Common myeloid progenitor, CD34-positive (primary cell): ENCODE results near the gene ZBTB25.
A peak's percentile ranks its signal among the peaks of the same experiment; 100 is the strongest.
"Not testable (repeated sequence)": the region's sequence is repeated elsewhere in the genome, so short reads cannot be mapped to it uniquely, and the experiment has no call there.

Source experiments
- CTCF ChIA-PET: fragments of 350-600 bp; sonication (Branson Sonifier 250); formaldehyde crosslinking; loops from one replicate; lab custom pipeline; 2021; ENCODE audit warnings: antibody characterized with exemption; lab: Charles Lee
- POLR2A ChIA-PET: fragments of 350-600 bp; sonication (Branson Sonifier 250); formaldehyde crosslinking; loops from one replicate; lab custom pipeline; 2021; ENCODE audit warnings: antibody characterized with exemption; lab: Charles Lee
- DNase-seq, 3 donors: peaks; one replicate each; pipeline versions ENCODE4 v3.0.0 to v3.0.0-alpha.2; 2013
- H3K27ac ChIP-seq, 2 experiments: 1 replicate in 1 of 2; 2 replicates in 1 of 2; pipeline ENCODE4 v1.7.0; 2013; ENCODE audit warnings: inconsistent platforms in 2 of 2, low read length in 2 of 2, mild to moderate bottlenecking in 2 of 2, low read depth in 1 of 2, moderate library complexity in 1 of 2; ENCODE audit not compliant: severe bottlenecking in 2 of 2, insufficient read depth in 1 of 2, poor library complexity in 1 of 2
- H3K27me3 ChIP-seq, 5 experiments: replicated peaks in 2 of 5; 1 replicate in 3 of 5; 2 replicates in 2 of 5; pipeline versions ENCODE4 v1.6.1 to v1.7.0; 2013; ENCODE audit warnings: low read length in 4 of 5, mild to moderate bottlenecking in 2 of 5, moderate library complexity in 2 of 5, inconsistent platforms in 1 of 5; ENCODE audit not compliant: insufficient read depth in 5 of 5, control insufficient read depth in 4 of 5
- H3K36me3 ChIP-seq, 4 experiments: 1 replicate in 2 of 4; 2 replicates in 2 of 4; pipeline versions ENCODE4 v1.6.1 to v1.7.0; 2013; ENCODE audit warnings: low read length in 3 of 4, control low read depth in 1 of 4, mild to moderate bottlenecking in 1 of 4; ENCODE audit not compliant: control insufficient read depth in 4 of 4, insufficient read depth in 4 of 4
- H3K4me1 ChIP-seq, 4 experiments: 1 replicate in 3 of 4; 2 replicates in 1 of 4; pipeline versions ENCODE4 v1.6.1 to v1.7.1; 2013; ENCODE audit warnings: low read length in 3 of 4, mild to moderate bottlenecking in 3 of 4, control low read depth in 1 of 4, inconsistent platforms in 1 of 4, moderate library complexity in 1 of 4; ENCODE audit not compliant: control insufficient read depth in 4 of 4, insufficient read depth in 4 of 4; ENCODE audit errors: control extremely low read depth in 1 of 4
- H3K4me3 ChIP-seq, 7 experiments: 1 replicate in 4 of 7; 2 replicates in 3 of 7; pipeline versions ENCODE4 v1.5.1 to v1.7.0; 2013; ENCODE audit warnings: mild to moderate bottlenecking in 7 of 7, low read length in 6 of 7, moderate library complexity in 6 of 7, inconsistent platforms in 2 of 7, low read depth in 2 of 7, control low read depth in 1 of 7; ENCODE audit not compliant: insufficient read depth in 4 of 7, control insufficient read depth in 1 of 7; ENCODE audit errors: extremely low read depth in 1 of 7
- H3K9me3 ChIP-seq, 5 experiments: 1 replicate in 4 of 5; 2 replicates in 1 of 5; pipeline versions ENCODE4 v1.6.1 to v1.7.1; 2013; ENCODE audit warnings: low read length in 4 of 5, mild to moderate bottlenecking in 2 of 5, inconsistent platforms in 1 of 5, low read depth in 1 of 5, moderate library complexity in 1 of 5; ENCODE audit not compliant: control insufficient read depth in 4 of 5, insufficient read depth in 2 of 5; ENCODE audit errors: control extremely low read depth in 1 of 5
- WGBS: methylation state at CpG from one replicate; pipeline ENCODE4 v1.1.5; 2013; ENCODE audit not compliant: insufficient coverage; 5-methylcytosine and 5-hydroxymethylcytosine counted together

Gene ZBTB25

GRCh38 chr14:64531567-64531966 lies 27.9 kb upstream of the ZBTB25 start:
- Histone ChIP-seq H3K9me3 (no peaks in the 10 kb centered on the region), H3K27ac (no peak overlapping the region), H3K4me3 (no peak overlapping the region), H3K27me3 (no peaks in the 10 kb centered on the region), H3K36me3 (peaks cover 0 to 4% (median 3%) of the 10 kb centered on the region in 4 experiments), H3K4me1 (no peaks in the 10 kb centered on the region)
- no CpG with 5 or more reads among the region's 2 CpGs for WGBS
- ChIA-PET CTCF (interaction anchor here (1.2 kb wide), 1 partner anchor 135 kb away, joined by 4 read pairs; no protein-coding TSS in a partner anchor), POLR2A (no interaction called here)
- no peak for DNase-seq

- Histone ChIP-seq H3K36me3 (peaks cover 15 to 31% (median 19%) of the 10 kb centered on the region in 4 experiments), H3K27ac (peak overlapping the region in 1 of 2 experiments; percentile 1)
- no CpG with 5 or more reads among the region's 2 CpGs for WGBS
Observed at GRCh38 chr14:64525354-64525753, 21.7 kb upstream of the ZBTB25 start.

GRCh38 chr14:64522591-64523355 lies 19.1 kb upstream of the ZBTB25 start:
- no peak for DNase-seq
- peaks cover 15 to 27% (median 17%) of the 10 kb centered on the region in 4 experiments for H3K36me3 ChIP-seq
- ChIA-PET CTCF (interaction anchor here (1.3 kb wide), 1 partner anchor 13 kb away, joined by 5 read pairs; no protein-coding TSS in a partner anchor), POLR2A (interaction anchor here (0.8 kb wide), 1 partner anchor 18 kb away, joined by 3 read pairs; the partner anchor contains the start of gene ZBTB1)
- 98% methylated on average over 6 of the region's 9 CpGs for WGBS
- no peak overlapping the region for H3K4me3 ChIP-seq
- H3K27ac ChIP-seq, result no peak overlapping the region
- H3K4me1 ChIP-seq, result no peaks in the 10 kb centered on the region
- H3K27me3 ChIP-seq, result no peaks in the 10 kb centered on the region
- H3K9me3 ChIP-seq, result no peaks in the 10 kb centered on the region

More at GRCh38 chr14:64525354-64525753, 21.7 kb upstream of the ZBTB25 start:
- Histone ChIP-seq H3K4me3 (no peak overlapping the region), H3K4me1 (no peaks in the 10 kb centered on the region), H3K9me3 (no peaks in the 10 kb centered on the region), H3K27me3 (no peaks in the 10 kb centered on the region)
- CTCF ChIA-PET, result interaction anchor here (1.5 kb wide), 1 partner anchor 15 kb away, joined by 3 read pairs; the partner anchor contains the start of gene HSPA2
- no peak for DNase-seq
- POLR2A ChIA-PET, result interaction anchor here (0.9 kb wide), 1 partner anchor 138 kb away, joined by 3 read pairs; no protein-coding TSS in a partner anchor

- Histone ChIP-seq H3K4me1 (no peaks in the 10 kb centered on the region), H3K36me3 (peaks cover 10 to 26% (median 17%) of the 10 kb centered on the region in 4 experiments), H3K9me3 (no peaks in the 10 kb centered on the region), H3K27ac (no peak overlapping the region), H3K4me3 (no peak overlapping the region), H3K27me3 (no peaks in the 10 kb centered on the region)
- WGBS, result 91% methylated on average over 3 of the region's 4 CpGs
- no peak for DNase-seq
- ChIA-PET CTCF (interaction anchor here (0.6 to 1.8 kb wide), 2 partner anchors 9 to 47 kb away, joined by 3 to 9 read pairs; no protein-coding TSS in a partner anchor), POLR2A (no interaction called here)
Observed at GRCh38 chr14:64520699-64521098, 17.1 kb upstream of the ZBTB25 start.

DNA sequence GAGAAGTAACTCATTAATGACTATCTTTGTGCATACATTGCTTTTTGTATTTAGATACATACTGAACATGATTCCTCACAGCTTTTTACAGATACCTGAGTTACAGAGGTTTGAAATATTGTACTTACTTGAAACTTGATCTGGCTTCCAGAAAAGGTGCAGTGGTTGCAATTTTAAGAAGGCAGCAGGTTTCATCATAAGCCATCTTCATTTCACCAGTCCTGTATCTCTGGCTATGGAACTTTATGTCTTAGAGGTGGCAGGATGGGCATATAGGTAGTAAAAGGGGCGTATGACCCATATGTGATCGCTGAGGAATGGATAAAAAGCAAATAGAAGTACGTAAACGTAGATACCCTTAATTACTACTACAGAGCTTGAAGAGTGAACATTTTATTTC lies 14.6 kb upstream of the ZBTB25 start:
- no peaks in the 10 kb centered on the region for H3K4me1 ChIP-seq
- H3K27me3 ChIP-seq, result no peaks in the 10 kb centered on the region
- no peak for DNase-seq
- no peak overlapping the region for H3K27ac ChIP-seq
- no peak overlapping the region for H3K4me3 ChIP-seq
- no peaks in the 10 kb centered on the region for H3K9me3 ChIP-seq
- peaks cover 8 to 21% (median 14%) of the 10 kb centered on the region in 4 experiments for H3K36me3 ChIP-seq
- CTCF ChIA-PET, result interaction anchor here (1.1 kb wide), 1 partner anchor 9 kb away, joined by 3 read pairs; no protein-coding TSS in a partner anchor
- POLR2A ChIA-PET, result no interaction called here
- WGBS, result no CpG with 5 or more reads among the region's 4 CpGs

DNA sequence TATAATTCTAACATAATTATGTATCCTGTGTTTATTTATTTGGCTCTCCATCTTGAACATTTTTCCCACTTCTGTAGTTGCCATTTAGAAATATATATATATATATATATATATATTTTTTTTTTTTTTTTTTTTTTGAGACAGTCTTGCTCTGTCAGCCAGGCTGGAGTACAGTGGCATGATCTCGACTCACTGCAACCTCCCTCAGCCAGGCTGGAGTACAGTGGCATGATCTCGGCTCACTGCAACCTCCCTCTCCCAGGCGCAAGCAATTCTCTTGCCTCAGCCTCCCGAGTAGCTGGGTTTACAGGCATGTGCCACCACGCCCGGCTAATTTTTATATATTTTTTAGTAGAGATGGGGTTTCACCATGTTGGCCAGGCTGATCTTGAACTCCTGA lies 14.0 kb upstream of the ZBTB25 start:
- H3K4me1 ChIP-seq, POLR2A ChIA-PET, DNase-seq, CTCF ChIA-PET, H3K27me3 ChIP-seq, H3K4me3 ChIP-seq, H3K9me3 ChIP-seq, H3K27ac ChIP-seq: not testable (repeated sequence)
- 100% methylated on average over 3 of the region's 6 CpGs for WGBS
- H3K36me3 ChIP-seq, result peaks cover 3 to 15% (median 9%) of the 10 kb centered on the region in 4 experiments

- no peak for DNase-seq
- POLR2A ChIA-PET, result no interaction called here
Observed at GRCh38 chr14:64516969-64517368, 13.3 kb upstream of the ZBTB25 start.

More at GRCh38 chr14:64516969-64517368, 13.3 kb upstream of the ZBTB25 start:
- CTCF ChIA-PET, result no interaction called here
- no peak overlapping the region for H3K4me3 ChIP-seq
- no peaks in the 10 kb centered on the region for H3K9me3 ChIP-seq
- no peaks in the 10 kb centered on the region for H3K27me3 ChIP-seq
- H3K4me1 ChIP-seq, result peaks cover 0 to 3% (median 0%) of the 10 kb centered on the region in 4 experiments
- H3K36me3 ChIP-seq, result peaks cover 0 to 9% (median 5%) of the 10 kb centered on the region in 4 experiments
- no peak overlapping the region for H3K27ac ChIP-seq
- no CpG with 5 or more reads among the region's 1 CpG for WGBS
